ENCODE results near the gene CYTH4.

Gene CYTH4

DNA sequence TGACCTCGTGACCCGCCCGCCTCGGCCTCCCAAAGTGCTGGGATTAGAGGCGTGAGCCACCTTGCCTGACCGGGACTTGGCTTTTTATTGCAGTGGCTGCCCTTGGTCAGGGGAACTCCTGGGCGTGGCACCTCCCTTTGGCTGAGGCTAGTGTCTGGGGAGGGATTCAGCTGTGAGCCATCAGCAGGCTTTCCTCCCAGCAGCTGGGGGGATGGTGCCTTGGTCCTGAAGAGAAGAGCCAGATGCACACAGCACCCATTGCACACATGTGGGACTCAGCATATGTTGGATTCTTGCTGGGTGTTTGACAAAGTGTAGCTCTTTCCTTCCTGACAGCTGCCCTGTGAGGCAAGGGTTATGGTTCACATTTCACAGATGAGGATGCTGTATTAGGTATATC lies 8.4 kb downstream of the CYTH4 start:
- no peak for DNase-seq (ENCODE audit: low read depth, low spot score)

DNA sequence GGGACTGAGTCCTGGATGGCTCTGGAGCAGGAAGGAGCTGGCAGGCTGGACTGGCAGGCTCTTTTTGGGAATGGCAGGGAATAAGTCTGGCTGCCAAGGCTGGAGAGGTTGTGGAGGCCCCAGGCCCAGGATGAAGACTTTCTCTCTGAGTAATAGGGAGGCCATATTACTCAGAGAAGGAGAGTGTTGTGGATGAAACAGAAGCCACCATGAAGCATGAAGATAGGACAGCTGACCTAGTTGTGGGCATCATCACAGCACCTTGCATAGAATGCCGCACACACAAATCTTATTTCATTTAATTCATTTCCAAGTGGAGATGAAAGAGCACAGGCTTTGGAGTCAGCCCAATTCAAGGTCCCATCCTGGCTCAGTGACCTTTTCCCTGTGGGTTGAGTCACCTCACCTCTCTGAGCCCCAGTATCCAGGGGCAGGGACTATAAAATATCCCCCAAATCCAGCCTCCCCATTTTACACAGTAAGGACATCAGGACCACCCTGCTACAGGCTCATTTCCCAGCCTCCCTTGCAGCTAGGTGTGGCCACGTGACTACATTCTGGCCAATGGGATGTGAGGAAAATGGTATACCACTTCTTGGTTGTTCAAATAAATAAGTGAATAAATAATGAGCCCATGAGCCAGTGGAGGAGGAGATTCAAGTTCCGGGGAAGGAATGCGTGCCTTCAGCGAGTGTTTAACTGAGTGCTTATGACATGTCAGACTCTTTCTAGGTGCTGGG lies 9.4 kb downstream of the CYTH4 start:
- no peak for DNase-seq (ENCODE audit: low read depth, low spot score)

DNA sequence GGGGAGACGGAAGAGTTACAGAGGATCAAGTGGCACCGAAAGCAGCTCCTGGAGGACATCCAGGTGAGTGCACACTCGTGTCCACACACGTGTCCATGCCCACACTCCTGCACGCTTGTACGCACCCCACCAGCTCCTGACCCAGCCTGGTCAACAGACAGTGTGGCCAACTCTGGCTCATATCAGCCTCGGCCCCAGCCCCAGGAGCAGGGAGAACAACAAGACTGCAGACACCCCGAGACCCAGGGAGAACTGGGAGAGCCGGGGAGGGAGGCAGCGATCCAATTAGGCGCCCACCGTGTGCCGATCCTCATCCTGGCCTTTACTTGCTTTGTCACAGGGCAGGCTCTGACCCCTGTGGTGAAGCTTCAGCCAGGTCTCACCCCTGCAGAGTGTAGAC lies 10.3 kb downstream of the CYTH4 start:
- no peak for DNase-seq (ENCODE audit: low read depth, low spot score)

DNA sequence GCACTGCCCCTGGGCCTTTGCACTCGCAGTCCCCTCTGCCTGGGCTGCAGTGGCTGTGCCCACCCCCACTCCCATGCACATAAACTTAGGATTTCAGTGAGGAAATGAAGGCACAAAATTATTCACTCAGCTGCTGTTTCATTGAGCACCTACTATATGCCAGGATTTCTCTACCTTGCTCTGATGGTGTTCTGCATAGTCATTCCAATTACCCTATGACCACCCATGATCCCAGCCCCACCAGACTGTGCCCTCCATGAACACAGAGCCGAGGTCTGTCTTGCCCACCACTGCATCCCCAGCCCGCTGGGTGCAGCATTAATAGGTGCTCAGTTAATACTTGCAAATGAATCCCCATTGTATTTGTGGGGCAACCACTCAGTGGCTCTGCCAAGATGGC lies 10.9 kb downstream of the CYTH4 start:
- no peak for DNase-seq (ENCODE audit: low read depth, low spot score)

DNA sequence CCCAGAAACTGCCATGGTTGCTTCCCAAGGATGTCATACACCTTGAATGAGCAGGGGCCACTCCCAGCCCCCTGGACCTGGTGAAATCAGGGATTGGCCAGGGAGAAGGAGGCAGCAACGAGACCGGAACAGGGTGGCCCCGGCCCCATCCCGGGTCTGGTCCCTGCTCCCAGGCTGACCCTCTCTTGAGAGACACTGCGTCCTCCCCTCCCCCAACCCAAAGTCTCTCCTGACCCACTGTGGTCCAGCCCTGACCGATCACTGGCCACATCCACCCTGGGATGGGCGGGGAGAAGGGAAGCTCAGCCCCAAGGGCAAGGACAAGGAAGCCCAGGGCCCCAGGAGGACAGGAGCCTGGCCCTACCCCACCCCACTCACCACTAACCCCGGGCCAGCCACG lies 12.4 kb downstream of the CYTH4 start:
- DNase-seq (ENCODE audit: low read depth, low spot score) = no peak

DNA sequence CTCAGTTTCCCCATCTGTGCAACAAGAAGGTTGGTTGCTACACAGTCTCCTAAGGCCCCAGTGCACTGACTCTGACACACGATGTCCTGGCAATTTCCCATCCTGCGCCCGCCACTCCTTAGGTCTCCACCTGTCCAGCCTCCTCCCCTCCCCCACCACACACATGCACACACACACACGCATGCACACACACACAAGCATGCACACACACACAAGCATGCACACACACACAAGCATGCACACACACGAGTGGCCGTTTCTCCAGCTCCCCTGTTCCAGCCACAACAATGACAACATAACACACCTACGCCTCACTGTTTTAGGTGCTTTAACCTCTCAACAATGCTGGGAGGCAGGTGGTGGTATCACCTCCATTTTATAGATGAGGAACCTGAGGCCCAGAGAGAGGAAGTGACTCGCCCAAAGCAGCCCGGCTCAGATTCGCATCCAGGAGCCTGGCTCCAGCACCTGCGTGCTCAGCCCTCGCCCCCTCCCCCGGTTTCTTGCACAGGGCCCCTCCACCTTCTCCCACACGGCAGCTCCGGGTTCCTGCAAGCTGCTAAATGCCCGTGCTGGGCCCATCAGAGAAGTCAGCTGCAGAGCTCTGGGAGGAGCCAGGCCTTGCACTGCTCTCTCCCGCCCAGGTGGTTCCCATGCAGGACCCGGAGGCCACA lies 13.0 kb downstream of the CYTH4 start:
- DNase-seq (ENCODE audit: low read depth, low spot score) = no peak

DNA sequence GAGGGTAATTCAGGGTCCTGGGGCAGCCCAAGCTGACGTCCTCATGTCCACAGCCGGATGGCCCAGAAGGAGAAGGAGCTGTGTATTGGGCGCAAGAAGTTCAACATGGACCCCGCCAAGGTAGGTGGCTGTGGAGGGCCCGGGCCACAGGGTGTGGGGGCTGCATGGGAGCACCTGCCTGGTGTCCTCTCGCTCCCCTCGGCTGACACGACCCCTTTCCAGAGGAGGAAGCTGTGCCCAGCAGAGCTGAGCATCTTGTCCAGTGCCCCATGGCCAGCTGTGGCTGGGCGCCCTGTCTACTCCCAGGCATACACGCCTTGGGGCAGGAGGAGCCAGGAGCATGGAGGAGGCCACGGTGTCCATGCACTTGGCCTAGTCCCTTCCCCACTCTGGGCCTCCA lies 13.6 kb downstream of the CYTH4 start:
- DNase-seq (ENCODE audit: low read depth, low spot score) = no peak

DNA sequence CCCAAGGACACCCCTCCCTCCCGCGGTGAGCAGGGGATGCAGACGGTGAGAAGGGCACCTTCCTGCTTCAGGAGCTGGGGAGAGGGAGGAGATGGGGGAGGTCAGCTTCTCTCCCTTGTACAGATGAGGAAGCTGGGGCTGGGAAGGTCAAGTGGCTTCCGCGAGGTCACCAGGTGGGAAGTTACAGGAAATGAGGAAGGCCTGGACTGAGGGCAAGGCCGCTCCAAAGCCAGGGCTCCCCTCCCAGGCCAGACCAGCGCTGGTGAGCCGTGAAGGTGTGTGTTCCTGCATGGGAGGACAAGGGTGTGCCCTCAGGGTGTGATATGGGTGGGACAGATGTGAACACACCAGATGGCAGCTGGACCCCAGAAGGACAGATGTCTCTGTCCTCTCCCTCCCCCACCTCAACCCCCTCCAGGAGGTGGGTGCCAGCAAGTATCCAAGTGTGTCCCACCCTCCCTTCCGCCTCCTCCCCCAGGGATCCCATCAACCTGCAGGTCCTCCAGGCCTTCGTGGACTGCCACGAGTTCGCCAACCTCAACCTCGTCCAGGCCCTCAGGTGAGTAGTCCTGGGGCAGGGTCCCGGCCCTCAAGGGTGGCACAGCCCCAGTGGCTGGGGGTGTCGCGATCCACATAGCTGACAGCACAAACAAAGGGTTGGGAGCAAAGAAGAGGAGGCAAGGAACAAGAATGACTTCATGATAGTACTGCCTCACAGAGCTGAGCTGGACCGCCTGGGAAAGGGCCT lies 16.6 kb downstream of the CYTH4 start:
- DNase-seq (ENCODE audit: low read depth, low spot score) = no peak

DNA sequence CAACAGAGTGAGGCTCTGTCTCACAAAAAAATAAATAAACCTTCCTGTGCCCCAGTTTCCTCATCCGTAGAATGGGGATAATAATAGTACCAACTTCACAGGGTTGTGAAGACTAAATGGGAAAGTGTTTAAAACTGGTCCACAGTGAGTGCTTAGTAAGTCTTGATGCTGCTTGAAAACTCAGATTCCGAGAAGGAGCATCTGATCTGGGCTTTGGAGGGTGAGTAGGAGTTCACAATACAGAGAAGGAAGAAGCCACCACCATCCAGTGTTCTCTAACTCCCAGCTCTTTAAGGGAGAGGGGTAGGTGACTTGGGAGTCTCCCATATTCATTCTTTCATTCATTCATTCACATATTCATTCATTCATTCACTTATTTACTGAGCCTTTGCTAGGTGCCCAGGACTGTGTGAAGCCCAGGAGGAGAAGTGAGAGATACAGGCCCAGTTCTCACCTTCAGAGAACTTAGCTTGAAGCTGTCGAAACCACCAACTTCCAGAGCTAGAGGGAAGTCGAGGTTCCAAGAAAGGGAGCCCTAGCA lies 17.7 kb downstream of the CYTH4 start:
- DNase-seq (ENCODE audit: low read depth, low spot score) = no peak

DNA sequence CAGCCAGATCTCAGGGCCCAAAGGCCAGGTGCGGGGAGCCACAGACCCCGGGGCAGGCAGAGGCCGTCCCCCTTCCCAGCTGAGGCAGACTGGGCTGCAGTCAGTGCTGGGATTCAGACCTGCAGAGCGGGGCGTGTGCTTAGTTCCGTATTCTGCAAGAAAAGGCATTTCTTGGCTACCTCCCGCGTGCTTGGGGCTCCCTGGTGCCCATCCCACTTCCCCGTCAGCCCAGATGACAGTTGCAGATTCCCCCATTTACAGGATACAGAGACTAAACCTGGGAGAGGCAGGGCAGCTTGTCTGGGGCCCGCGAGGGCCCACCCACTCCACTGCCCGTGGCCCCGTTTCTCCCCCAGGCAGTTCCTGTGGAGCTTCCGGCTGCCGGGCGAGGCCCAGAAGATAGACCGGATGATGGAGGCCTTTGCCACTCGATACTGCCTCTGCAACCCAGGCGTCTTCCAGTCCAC lies 18.3 kb downstream of the CYTH4 start:
- no peak for DNase-seq (ENCODE audit: low read depth, low spot score)

DNA sequence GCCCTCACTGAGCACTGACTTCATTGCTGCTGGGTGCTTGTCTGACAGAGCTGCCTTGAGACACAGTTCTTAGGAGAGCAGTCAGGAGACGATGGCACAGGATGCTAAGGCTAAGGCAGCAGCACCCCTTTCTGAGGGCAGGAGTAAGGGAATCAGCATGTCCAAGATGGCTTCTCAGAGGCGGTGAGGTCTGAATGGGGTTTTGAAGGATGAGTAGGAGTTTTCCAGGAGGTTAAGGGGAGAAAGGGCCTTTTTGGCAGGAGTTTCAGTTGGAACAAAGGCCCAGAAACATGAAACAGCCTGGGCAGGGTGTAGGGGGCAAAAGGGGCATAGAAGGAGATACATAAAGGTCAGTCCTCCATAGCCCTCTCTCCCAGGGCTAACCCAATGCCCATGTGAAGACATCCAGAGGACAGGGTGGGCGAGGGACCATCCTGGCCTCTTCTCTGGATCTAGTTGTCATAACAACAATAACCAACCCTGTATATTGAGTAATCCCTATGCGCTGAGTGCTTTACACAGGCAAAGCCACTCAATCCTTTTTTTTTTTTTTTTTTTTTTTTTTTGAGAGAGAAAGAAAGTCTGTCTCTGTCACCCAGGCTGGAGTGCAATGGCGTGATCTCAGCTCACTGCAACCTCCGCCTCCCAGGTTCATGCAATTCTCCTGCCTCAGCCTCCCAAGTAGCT lies 19.0 kb downstream of the CYTH4 start:
- no peak for DNase-seq (ENCODE audit: low read depth, low spot score)

DNA sequence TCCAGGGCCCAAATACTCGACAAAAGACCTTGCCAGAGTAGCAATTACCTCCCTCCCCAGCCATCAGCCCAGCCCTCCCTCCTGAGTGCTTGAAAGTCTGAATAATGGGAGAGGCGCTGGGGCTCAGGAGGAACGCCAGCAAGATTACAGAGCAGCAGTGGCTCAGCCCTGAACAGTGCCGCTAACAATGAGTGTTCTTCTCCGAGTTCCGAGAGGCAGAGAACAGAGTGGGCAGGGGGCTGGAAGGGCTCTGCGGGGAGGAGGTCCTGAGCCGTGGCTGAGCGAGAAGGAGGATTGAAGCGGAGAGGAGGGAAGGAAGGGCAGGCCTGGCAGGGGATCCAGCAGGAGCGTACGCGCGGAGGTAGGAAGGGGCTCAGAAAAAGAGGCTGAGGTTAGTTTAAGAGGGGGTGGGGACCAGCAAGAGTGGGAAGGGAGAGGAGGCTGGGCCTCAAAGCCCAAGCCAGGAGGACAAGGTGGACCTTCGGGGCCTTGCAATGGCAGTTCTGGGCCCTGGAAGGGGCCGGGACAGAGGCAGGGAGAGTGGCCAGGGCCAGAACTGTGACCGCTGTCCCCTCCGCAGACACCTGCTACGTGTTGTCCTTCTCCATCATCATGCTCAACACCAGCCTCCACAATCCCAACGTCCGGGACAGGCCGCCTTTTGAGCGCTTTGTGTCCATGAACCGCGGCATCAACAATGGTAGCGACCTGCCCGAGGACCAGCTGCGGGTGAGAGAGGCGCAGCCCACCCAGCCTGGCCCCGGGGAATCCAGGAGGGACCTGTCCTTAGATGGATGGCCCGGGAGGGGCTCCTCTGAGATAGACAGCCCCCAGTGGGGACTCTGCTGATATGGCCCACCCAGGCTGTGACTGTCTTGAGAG lies 20.6 kb downstream of the CYTH4 start:
- no peak for DNase-seq (ENCODE audit: low read depth, low spot score)

DNA sequence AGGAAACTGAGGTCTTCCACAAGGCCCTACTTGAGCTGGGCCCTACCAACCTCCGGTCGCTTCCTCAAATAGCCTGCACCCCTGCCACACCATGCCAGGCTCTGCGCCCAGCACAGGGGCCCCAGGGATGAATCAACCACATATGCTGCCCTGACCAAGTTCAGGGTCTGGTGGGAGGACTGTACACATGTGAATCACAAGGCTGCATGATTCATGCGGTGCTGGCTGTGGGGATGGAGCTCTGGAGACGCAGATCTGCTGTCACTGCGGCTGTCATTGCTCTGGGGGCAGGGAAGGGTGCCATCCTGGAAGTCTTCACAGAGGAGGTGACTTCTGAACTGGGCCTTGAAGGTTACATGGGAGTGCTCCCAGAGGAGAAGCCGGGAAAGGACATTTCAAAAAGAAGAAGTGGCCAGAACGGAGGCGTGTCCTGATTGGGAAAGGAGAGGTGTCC lies 21.5 kb downstream of the CYTH4 start:
- peak; percentile 40 for DNase-seq (ENCODE audit: low read depth, low spot score)

DNA sequence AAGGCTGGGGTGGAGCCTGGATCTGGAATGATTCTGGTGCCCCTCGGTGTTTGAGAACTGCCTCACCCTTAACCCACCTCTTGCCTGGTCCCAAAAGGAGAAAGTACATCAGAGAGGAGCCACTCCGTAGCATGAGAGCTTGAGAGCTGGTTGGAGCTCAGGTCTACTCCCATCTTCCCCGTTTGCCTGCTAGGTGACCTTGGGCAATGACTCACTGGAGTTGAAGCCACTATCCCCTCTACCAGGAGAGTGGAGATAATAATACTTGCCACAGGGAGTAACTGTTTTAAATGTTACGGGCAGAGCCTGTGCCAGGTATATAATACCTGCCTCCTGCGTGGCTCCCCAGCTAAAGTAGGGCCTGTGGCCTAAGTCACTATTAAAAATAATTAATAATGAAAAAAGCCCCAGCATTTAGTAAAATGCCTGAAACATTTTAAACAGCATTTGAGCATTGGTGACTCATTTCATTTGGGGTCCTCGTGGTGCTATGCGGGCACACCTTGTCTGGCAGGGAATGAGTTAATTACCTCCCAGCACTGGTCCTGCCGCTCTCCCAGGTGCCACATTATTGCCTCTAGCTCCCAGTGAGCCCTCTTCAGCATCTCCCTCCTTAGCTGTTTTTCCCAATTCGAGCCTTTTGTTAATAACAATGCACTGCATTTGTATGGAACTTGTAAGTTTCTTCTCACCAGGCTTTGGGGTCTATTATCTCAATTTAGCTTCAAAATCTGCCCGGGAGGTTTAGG lies 22.5 kb downstream of the CYTH4 start:
- no peak for DNase-seq (ENCODE audit: low read depth, low spot score)

DNA sequence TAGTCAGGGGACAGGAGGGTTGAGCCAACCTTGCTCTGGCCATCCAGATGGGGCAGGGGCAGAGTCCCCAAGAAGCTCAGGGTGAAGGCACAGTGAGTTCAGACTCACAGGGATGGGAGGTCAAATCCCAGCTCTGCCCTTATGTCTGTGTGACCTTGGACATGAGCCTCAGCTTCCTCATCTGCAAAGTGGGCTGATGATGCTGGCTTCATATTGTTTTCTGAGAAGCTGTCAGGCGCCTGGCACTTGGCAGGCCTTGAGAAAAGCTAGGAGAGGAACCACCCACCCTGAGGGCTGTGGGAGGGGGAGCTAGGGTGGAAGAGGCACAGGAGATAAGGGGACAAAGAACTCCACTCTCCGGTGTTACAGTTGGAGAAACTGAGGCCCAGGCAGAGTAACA lies 23.6 kb downstream of the CYTH4 start:
- DNase-seq (ENCODE audit: low read depth, low spot score) = no peak

DNA sequence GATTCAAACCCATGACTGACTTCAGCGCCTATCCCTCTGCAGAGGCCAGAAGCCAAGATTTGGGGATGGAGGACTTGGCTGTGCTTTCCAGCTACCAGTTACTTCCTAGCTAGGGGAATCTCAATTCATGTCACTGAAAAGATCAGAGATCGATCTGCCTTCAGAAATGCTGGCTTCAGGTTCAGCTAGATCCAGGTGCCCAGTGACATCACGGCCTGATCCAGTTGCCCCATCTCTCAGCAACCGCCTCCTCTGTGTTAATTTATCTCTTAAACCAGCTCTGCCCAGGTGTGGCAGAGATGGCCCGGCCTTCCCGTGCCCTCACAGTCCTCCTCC lies 24.2 kb downstream of the CYTH4 start:
- DNase-seq (ENCODE audit: low read depth, low spot score) = no peak

DNA sequence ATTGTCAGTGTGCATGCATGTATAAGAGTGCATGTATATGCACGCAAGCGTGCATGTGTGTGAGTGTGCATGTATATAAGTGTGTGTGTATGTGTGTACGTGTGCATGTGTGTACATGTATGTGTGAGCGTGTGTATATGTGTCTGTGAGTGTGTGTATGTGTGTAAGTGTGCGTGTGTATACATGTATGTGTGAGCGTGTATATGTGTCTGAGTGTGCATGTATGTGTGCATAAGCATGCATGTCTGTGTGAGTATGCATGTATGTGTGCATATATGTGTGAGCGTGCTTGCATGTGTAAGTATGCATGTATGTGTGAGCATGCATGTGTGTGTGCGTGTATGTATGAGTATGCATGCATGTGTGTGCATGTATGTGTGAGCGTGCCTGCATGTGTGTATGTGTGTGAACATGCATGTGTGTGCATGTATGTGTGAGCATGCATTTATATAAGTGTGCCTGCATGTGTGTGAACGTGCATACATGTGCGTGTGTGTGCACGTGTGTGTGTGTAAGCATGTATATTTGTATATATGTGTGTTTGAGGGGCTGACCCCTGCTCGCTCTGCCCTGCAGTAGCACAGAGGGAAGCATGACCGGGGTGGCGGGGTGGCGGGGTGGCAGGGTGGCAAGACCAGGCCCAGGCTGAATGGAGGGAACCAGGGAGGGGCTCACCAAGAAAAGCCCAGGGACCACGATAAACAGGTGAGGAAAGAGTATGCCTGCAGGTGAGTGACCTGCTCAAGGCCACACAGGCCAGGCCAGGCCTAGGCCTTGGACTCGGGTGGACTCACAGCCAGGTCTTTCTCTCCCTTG lies 26.3 kb downstream of the CYTH4 start:
- DNase-seq (ENCODE audit: low read depth, low spot score) = no peak

DNA sequence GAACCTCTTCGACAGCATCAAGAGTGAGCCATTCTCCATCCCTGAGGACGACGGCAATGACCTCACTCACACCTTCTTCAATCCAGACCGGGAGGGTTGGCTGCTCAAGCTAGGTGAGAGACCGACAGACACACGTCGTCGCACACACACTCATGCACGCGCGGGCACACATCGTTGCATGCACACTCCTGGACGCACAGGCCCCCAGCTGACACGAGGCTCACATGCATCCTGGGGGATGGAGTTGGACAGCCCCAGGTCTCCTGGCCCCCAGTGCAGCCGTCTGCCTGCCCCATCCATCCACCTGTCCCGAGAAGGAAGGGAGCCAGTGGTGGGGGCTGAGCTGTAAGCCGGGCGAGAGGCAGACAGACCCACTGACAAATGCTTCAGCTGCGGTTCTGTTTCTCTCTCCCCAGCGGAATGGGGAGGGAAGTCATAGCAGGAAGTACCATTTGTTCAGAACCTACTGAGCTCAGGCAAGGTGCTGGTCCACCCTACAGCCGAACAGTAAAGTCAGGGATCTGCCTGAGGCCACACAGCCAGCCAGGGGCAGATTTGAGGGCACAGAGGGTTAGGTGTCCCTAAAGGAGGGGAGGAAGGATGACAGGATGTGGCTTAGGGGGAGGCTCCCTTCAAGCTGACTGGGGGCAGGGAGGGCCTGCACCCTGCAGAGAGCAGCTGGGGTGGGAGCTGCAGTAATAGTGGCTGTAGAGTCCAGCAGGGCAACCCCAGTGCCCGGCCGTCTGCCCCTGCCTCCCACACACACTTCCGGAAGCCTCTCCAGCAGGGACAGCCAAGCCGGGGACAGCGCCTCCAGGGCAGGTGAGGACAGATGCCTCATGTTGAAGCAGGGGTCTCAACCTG lies 27.1 kb downstream of the CYTH4 start:
- DNase-seq (ENCODE audit: low read depth, low spot score) = no peak

Measured in smooth muscle cell of the brain vasculature (primary cell).